GM23338 (cell line): ENCODE measurements around the gene ZNF398. TPM values are rescaled to one million over a fixed set of nuclear protein-coding genes. Genes with fewer than 3 reads are reported as not detected.

Source experiments
- ATAC-seq: fragments of 200-7000 bp; cut with Tn5 transposase; 3 replicates; pipeline ENCODE4 v1.9.1; 2020
- DNase-seq: peaks from one replicate; pipeline ENCODE4 v3.0.0-alpha.2; 2015; ENCODE audit warnings: low spot score
- H2AFZ ChIP-seq: fragments of 200-600 bp; sonication (generic); 2 replicates; pipeline ENCODE4 v1.8.0; 2016; ENCODE audit warnings: antibody characterized with exemption, mild to moderate bottlenecking, moderate library complexity
- H3F3A ChIP-seq: fragments of 200-600 bp; sonication (generic); replicated peaks from 2 replicates; pipeline ENCODE4 v1.8.0; 2017; ENCODE audit warnings: antibody characterized with exemption, mixed run types, low read depth
- H3K27ac ChIP-seq: fragments of 200-600 bp; sonication (generic); 2 replicates; pipeline ENCODE4 v1.6.1; 2016; ENCODE audit warnings: low read depth
- H3K27me3 ChIP-seq: fragments of 200-600 bp; sonication (generic); 2 replicates; pipeline ENCODE4 v1.8.0; 2016; ENCODE audit warnings: mild to moderate bottlenecking, mixed run types, moderate library complexity; ENCODE audit not compliant: insufficient read depth
- H3K36me3 ChIP-seq: fragments of 200-600 bp; sonication (generic); 2 replicates; pipeline ENCODE4 v1.8.0; 2016; ENCODE audit warnings: mild to moderate bottlenecking; ENCODE audit not compliant: insufficient read depth
- H3K4me1 ChIP-seq: fragments of 200-600 bp; sonication (generic); 2 replicates; pipeline ENCODE4 v1.8.0; 2016; ENCODE audit warnings: mild to moderate bottlenecking, moderate library complexity; ENCODE audit not compliant: insufficient read depth
- H3K4me2 ChIP-seq: fragments of 200-600 bp; sonication (generic); 2 replicates; pipeline ENCODE4 v1.7.1; 2017; ENCODE audit warnings: mixed run types
- H3K4me3 ChIP-seq: fragments of 200-600 bp; sonication (generic); 2 replicates; pipeline ENCODE4 v1.6.1; 2016; ENCODE audit warnings: mixed run types
- H3K79me2 ChIP-seq: fragments of 200-600 bp; sonication (generic); replicated peaks from 2 replicates; pipeline ENCODE4 v1.8.0; 2017; ENCODE audit warnings: mild to moderate bottlenecking; ENCODE audit not compliant: insufficient read depth
- H3K9me2 ChIP-seq: fragments of 200-600 bp; sonication (generic); 2 replicates; pipeline ENCODE4 v1.8.0; 2017; ENCODE audit not compliant: insufficient read depth
- H4K20me1 ChIP-seq: fragments of 200-600 bp; sonication (generic); replicated peaks from 2 replicates; pipeline ENCODE4 v1.8.0; 2017; ENCODE audit warnings: mild to moderate bottlenecking; ENCODE audit not compliant: insufficient read depth
- H3K27ac Mint-ChIP-seq: 2 replicates; pipeline ENCODE4 v1.8.0; 2020; ENCODE audit warnings: inconsistent platforms, mild to moderate bottlenecking, moderate library complexity, mixed read lengths
- H3K27me3 Mint-ChIP-seq: 3 replicates; pipeline ENCODE4 v1.8.0; 2022; ENCODE audit warnings: low read depth, mild to moderate bottlenecking, moderate library complexity, mixed read lengths, inconsistent platforms; ENCODE audit not compliant: insufficient read depth, poor library complexity
- H3K36me3 Mint-ChIP-seq: 3 replicates; pipeline ENCODE4 v1.8.0; 2021; ENCODE audit warnings: low read depth, mild to moderate bottlenecking, inconsistent platforms, moderate library complexity, mixed read lengths
- H3K4me1 Mint-ChIP-seq: 3 replicates; pipeline ENCODE4 v1.8.0; 2020; ENCODE audit warnings: mild to moderate bottlenecking, inconsistent platforms, mixed read lengths
- H3K4me3 Mint-ChIP-seq: 3 replicates; pipeline ENCODE4 v1.8.0; 2021; ENCODE audit warnings: moderate library complexity, mild to moderate bottlenecking, inconsistent platforms, mixed read lengths
- H3K9me3 Mint-ChIP-seq: 3 replicates; pipeline ENCODE4 v1.8.0; 2020; ENCODE audit warnings: moderate library complexity, mild to moderate bottlenecking, inconsistent platforms, mixed read lengths
- CTCF ChIP-seq, 2 experiments: fragments of 200-600 bp in 1 of 2; sonication (generic) in 1 of 2; conservative IDR thresholded peaks; 2 replicates each; pipeline versions ENCODE4 v1.5.1 to v1.6.1; 2016 to 2017; ENCODE audit warnings: antibody characterized with exemption in 2 of 2, low read depth in 2 of 2, mild to moderate bottlenecking in 2 of 2, moderate library complexity in 1 of 2
- EZH2 ChIP-seq: fragments of 200-600 bp; sonication (generic); IDR thresholded peaks from one replicate; pipeline ENCODE4 v1.8.0; 2017; ENCODE audit warnings: antibody characterized with exemption, mild to moderate bottlenecking, low read depth; ENCODE audit not compliant: unreplicated experiment
- NANOG ChIP-seq: IDR thresholded peaks from 2 replicates; pipeline ENCODE4 v1.6.1; 2016; ENCODE audit warnings: antibody characterized with exemption, borderline replicate concordance
- POLR2AphosphoS5 ChIP-seq: IDR thresholded peaks from 2 replicates; pipeline ENCODE4 v1.6.1; 2016; ENCODE audit warnings: antibody characterized with exemption, low read depth
- STAT1 ChIP-seq: IDR thresholded peaks from one replicate; pipeline ENCODE4 v1.6.1; 2016; ENCODE audit warnings: antibody characterized with exemption; ENCODE audit not compliant: unreplicated experiment
- ZNF331 ChIP-seq: fragments of 250-450 bp; sonication (Bioruptor Pico); IDR thresholded peaks from 2 replicates; pipeline ENCODE4 v1.5.0; 2020; ENCODE audit warnings: low read depth, mild to moderate bottlenecking, moderate library complexity
- ZNF462 ChIP-seq: fragments of 250-450 bp; sonication (Bioruptor Pico); IDR thresholded peaks from 2 replicates; pipeline ENCODE4 v1.5.0; 2020; ENCODE audit warnings: mild to moderate bottlenecking, moderate library complexity
- long read RNA-seq: library from polyadenylated mRNA; unstranded; transcript quantifications from one replicate; pipeline ENCODE4 v2.0.0, GENCODE V29; 2020; ENCODE audit not compliant: unreplicated experiment
- polyA plus RNA-seq: library from polyadenylated mRNA; unstranded; fragments of >200 nt; fragmentation: Nextera tagmentation; extraction: Ambion mirVana; gene quantifications from 2 replicates; pipeline ENCODE4 v1.2.1, GENCODE V29; 2016
- total RNA-seq: library from RNA; depleted of rRNA; stranded (reverse); fragments of >200 nt; shearing (Covaris generic); gene quantifications from 2 replicates; pipeline ENCODE4 v1.2.3, GENCODE V29; 2014; rRNA removed

ZNF398 gene
- total RNA-seq (92.7 and 99.6 TPM in 2 replicates), polyA plus RNA-seq (18.2 and 20.7 TPM in 2 replicates)
- long read RNA-seq, partial matches to known transcripts: 3 of 15 reads
- long read RNA-seq, other reads (novel, unspliced or antisense): 7 of 15 reads

GRCh38 chr7:149147072-149147751 is at the start of gene ZNF398:
Gene ZNF398 (plus strand): TSS chr7:149147453. CDS start chr7:149147743, 290 bp downstream.
- Histone ChIP-seq H3K4me2 (peak within 1 kb of the TSS; percentile 86), H3K36me3 (peaks cover 7% of the 10 kb centered on the region), H3K4me1 (peaks cover 28% of the 10 kb centered on the region), H3K9me2 (no peaks in the 10 kb centered on the region), H4K20me1 (peaks cover 23% of the 10 kb centered on the region), H2AFZ (no peak within 1 kb of the TSS), H3K4me3 (peak within 1 kb of the TSS; percentile 75), H3F3A (peaks cover 15% of the 10 kb centered on the region), H3K27me3 (no peaks in the 10 kb centered on the region), H3K27ac (peak within 1 kb of the TSS; percentile 97), H3K79me2 (peaks cover 61% of the 10 kb centered on the region)
- Mint-ChIP-seq H3K27me3 (peaks cover 19% of the 10 kb centered on the region), H3K36me3 (peaks cover 37% of the 10 kb centered on the region), H3K27ac (peak within 1 kb of the TSS; percentile 97), H3K4me1 (peaks cover 56% of the 10 kb centered on the region), H3K9me3 (no peaks in the 10 kb centered on the region; the same call in 2 of the 3 replicates), H3K4me3 (peak within 1 kb of the TSS; percentile 95)
- peak; percentile 41 for ATAC-seq
- peak; percentile 82 for DNase-seq
- TF ChIP-seq CTCF (conservative IDR thresholded peaks at IDR 0.05; ENCODE audit: low read depth in 2 of 2) (peak; percentile 61 to 64), STAT1 (no peak), POLR2AphosphoS5 (peak; percentile 59)

- Histone ChIP-seq H3F3A (no peaks in the 10 kb centered on the region), H3K79me2 (no peaks in the 10 kb centered on the region), H4K20me1 (no peaks in the 10 kb centered on the region), H3K27ac (no peak overlapping the region), H3K4me1 (no peaks in the 10 kb centered on the region), H3K36me3 (no peaks in the 10 kb centered on the region), H2AFZ (0 out of 2 replicates have a peak overlapping the region, but pooled peaks have one; percentile 10), H3K4me2 (no peak overlapping the region), H3K9me2 (no peaks in the 10 kb centered on the region), H3K4me3 (no peak overlapping the region), H3K27me3 (no peaks in the 10 kb centered on the region)
- H3K27ac Mint-ChIP-seq: no peak overlapping the region
- H3K4me3 Mint-ChIP-seq: no peak overlapping the region
- no peaks in the 10 kb centered on the region for H3K9me3 Mint-ChIP-seq
- H3K4me1 Mint-ChIP-seq: peaks cover 10% of the 10 kb centered on the region
- DNase-seq (no peak), ATAC-seq (no peak)
- peaks cover 13% of the 10 kb centered on the region for H3K36me3 Mint-ChIP-seq
- peaks cover 10% of the 10 kb centered on the region for H3K27me3 Mint-ChIP-seq
- TF ChIP-seq ZNF462 (CRISPR knock-in tag) (no peak), CTCF (conservative IDR thresholded peaks at IDR 0.05; ENCODE audit: low read depth in 2 of 2) (no peak), NANOG (no peak), EZH2 (no peak), ZNF331 (CRISPR knock-in tag) (no peak)
These were observed 48.2 kb upstream of the ZNF398 start for GRCh38 chr7:149099058-149099457.
